Measurements from ENCODE around the gene CST4. TPM values are rescaled to one million over a fixed set of nuclear protein-coding genes. Genes with fewer than 3 reads are reported as not detected.

Gene CST4
- total RNA-seq, 1 donor from 2014 or later = not detected

- no peak overlapping the region for H3K4me3 ChIP-seq (ENCODE audit: insufficient read depth, low read depth, low read length)
- peak overlapping the region; percentile 26 for H3K27ac Mint-ChIP-seq (ENCODE audit: unreplicated experiment)
- H3K36me3 ChIP-seq (ENCODE audit: insufficient read depth, low read length) = no peaks in the 10 kb centered on the region
- no peak for DNase-seq (ENCODE audit: low read depth)
- H3K27me3 ChIP-seq (ENCODE audit: insufficient read depth, low read length) = no peaks in the 10 kb centered on the region
- no peaks in the 10 kb centered on the region for H3K4me1 ChIP-seq (ENCODE audit: insufficient read depth, low read length)
- peaks cover 2% of the 10 kb centered on the region for H3K4me1 Mint-ChIP-seq (ENCODE audit: low read depth, unreplicated experiment)
- H4K20me1 ChIP-seq (ENCODE audit: insufficient read depth, low read length) = no peaks in the 10 kb centered on the region
- no peak overlapping the region for H3K27ac ChIP-seq (ENCODE audit: low read depth, low read length)
- H3K9me3 ChIP-seq (ENCODE audit: insufficient read depth, low read depth, low read length) = no peaks in the 10 kb centered on the region
- H3K4me3 Mint-ChIP-seq (ENCODE audit: unreplicated experiment) = no peak overlapping the region
- H3K27me3 Mint-ChIP-seq (ENCODE audit: low read depth, unreplicated experiment) = peaks cover 31% of the 10 kb centered on the region
- no peak for FAIRE-seq
- H3K9ac ChIP-seq (ENCODE audit: low read length) = no peak overlapping the region
- H2AFZ ChIP-seq (ENCODE audit: low read depth, low read length) = no peak overlapping the region
- TF ChIP-seq, protein P1, sequence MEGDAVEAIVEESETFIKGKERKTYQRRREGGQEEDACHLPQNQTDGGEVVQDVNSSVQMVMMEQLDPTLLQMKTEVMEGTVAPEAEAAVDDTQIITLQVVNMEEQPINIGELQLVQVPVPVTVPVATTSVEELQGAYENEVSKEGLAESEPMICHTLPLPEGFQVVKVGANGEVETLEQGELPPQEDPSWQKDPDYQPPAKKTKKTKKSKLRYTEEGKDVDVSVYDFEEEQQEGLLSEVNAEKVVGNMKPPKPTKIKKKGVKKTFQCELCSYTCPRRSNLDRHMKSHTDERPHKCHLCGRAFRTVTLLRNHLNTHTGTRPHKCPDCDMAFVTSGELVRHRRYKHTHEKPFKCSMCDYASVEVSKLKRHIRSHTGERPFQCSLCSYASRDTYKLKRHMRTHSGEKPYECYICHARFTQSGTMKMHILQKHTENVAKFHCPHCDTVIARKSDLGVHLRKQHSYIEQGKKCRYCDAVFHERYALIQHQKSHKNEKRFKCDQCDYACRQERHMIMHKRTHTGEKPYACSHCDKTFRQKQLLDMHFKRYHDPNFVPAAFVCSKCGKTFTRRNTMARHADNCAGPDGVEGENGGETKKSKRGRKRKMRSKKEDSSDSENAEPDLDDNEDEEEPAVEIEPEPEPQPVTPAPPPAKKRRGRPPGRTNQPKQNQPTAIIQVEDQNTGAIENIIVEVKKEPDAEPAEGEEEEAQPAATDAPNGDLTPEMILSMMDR (IDR thresholded peaks at IDR 0.05; ENCODE audit: insufficient read depth, low read depth, low read length) = no peak
- TF ChIP-seq EZH2 (IDR thresholded peaks at IDR 0.05; ENCODE audit: insufficient read depth, low read length) = no peak
- no peaks in the 10 kb centered on the region for H3K79me2 ChIP-seq (ENCODE audit: insufficient read depth, low read length)
- peaks cover 3% of the 10 kb centered on the region for H3K36me3 Mint-ChIP-seq (ENCODE audit: low read depth, unreplicated experiment)
- H3K9me3 Mint-ChIP-seq (ENCODE audit: unreplicated experiment) = no peaks in the 10 kb centered on the region
- H3K4me2 ChIP-seq (ENCODE audit: low read length) = no peak overlapping the region
Measured at GRCh38 chr20:23684261-23684660, 4.6 kb downstream of the CST4 start.

- FAIRE-seq (no peak), DNase-seq (ENCODE audit: low read depth) (no peak)
- H3K36me3 Mint-ChIP-seq (ENCODE audit: low read depth, unreplicated experiment) = peaks cover 3% of the 10 kb centered on the region
- no peak overlapping the region for H3K4me3 Mint-ChIP-seq (ENCODE audit: unreplicated experiment)
- H3K4me1 Mint-ChIP-seq (ENCODE audit: low read depth, unreplicated experiment) = peaks cover 2% of the 10 kb centered on the region
- Histone ChIP-seq H3K4me2 (ENCODE audit: low read length) (no peak overlapping the region), H3K4me3 (ENCODE audit: insufficient read depth, low read depth, low read length) (no peak overlapping the region), H3K36me3 (ENCODE audit: insufficient read depth, low read length) (no peaks in the 10 kb centered on the region), H3K79me2 (ENCODE audit: insufficient read depth, low read length) (no peaks in the 10 kb centered on the region), H3K9ac (ENCODE audit: low read length) (no peak overlapping the region), H2AFZ (ENCODE audit: low read depth, low read length) (no peak overlapping the region), H3K27me3 (ENCODE audit: insufficient read depth, low read length) (no peaks in the 10 kb centered on the region), H3K9me3 (ENCODE audit: insufficient read depth, low read depth, low read length) (no peaks in the 10 kb centered on the region), H3K27ac (ENCODE audit: low read depth, low read length) (no peak overlapping the region), H4K20me1 (ENCODE audit: insufficient read depth, low read length) (no peaks in the 10 kb centered on the region), H3K4me1 (ENCODE audit: insufficient read depth, low read length) (no peaks in the 10 kb centered on the region)
- TF ChIP-seq, protein P1 (IDR thresholded peaks at IDR 0.05; ENCODE audit: insufficient read depth, low read depth, low read length) = no peak
- TF ChIP-seq EZH2 (IDR thresholded peaks at IDR 0.05; ENCODE audit: insufficient read depth, low read length) = no peak
- peaks cover 2% of the 10 kb centered on the region for H3K9me3 Mint-ChIP-seq (ENCODE audit: unreplicated experiment)
- no peak overlapping the region for H3K27ac Mint-ChIP-seq (ENCODE audit: unreplicated experiment)
- peaks cover 31% of the 10 kb centered on the region for H3K27me3 Mint-ChIP-seq (ENCODE audit: low read depth, unreplicated experiment)
Measured at GRCh38 chr20:23683807-23684206, 5.0 kb downstream of the CST4 start.

GRCh38 chr20:23683281-23683680 is 5.6 kb downstream of the CST4 start:
- TF ChIP-seq, protein P1 (IDR thresholded peaks at IDR 0.05; ENCODE audit: insufficient read depth, low read depth, low read length) = no peak
- TF ChIP-seq EZH2 (IDR thresholded peaks at IDR 0.05; ENCODE audit: insufficient read depth, low read length) = no peak
- Histone ChIP-seq H3K4me3 (ENCODE audit: insufficient read depth, low read depth, low read length) (no peak overlapping the region), H3K79me2 (ENCODE audit: insufficient read depth, low read length) (no peaks in the 10 kb centered on the region), H3K9ac (ENCODE audit: low read length) (no peak overlapping the region), H4K20me1 (ENCODE audit: insufficient read depth, low read length) (no peaks in the 10 kb centered on the region), H3K36me3 (ENCODE audit: insufficient read depth, low read length) (no peaks in the 10 kb centered on the region), H3K4me1 (ENCODE audit: insufficient read depth, low read length) (no peaks in the 10 kb centered on the region), H3K4me2 (ENCODE audit: low read length) (no peak overlapping the region), H2AFZ (ENCODE audit: low read depth, low read length) (no peak overlapping the region), H3K27me3 (ENCODE audit: insufficient read depth, low read length) (no peaks in the 10 kb centered on the region), H3K9me3 (ENCODE audit: insufficient read depth, low read depth, low read length) (no peaks in the 10 kb centered on the region), H3K27ac (ENCODE audit: low read depth, low read length) (no peak overlapping the region)
- no peak for DNase-seq (ENCODE audit: low read depth)
- Mint-ChIP-seq H3K9me3 (ENCODE audit: unreplicated experiment) (peaks cover 2% of the 10 kb centered on the region), H3K27me3 (ENCODE audit: low read depth, unreplicated experiment) (peaks cover 31% of the 10 kb centered on the region), H3K4me3 (ENCODE audit: unreplicated experiment) (no peak overlapping the region), H3K36me3 (ENCODE audit: low read depth, unreplicated experiment) (peaks cover 3% of the 10 kb centered on the region), H3K4me1 (ENCODE audit: low read depth, unreplicated experiment) (peaks cover under 1% of the 10 kb centered on the region), H3K27ac (ENCODE audit: unreplicated experiment) (no peak overlapping the region)
- peak; percentile 26 for FAIRE-seq

All from astrocyte (in vitro differentiated cells and primary cell).